HepG2 (cell line): ENCODE results near the gene KRTAP19-7. TPM values are rescaled to one million over a fixed set of nuclear protein-coding genes. Genes with fewer than 3 reads are reported as not detected.

Experiments
- ATAC-seq: fragments of 200-7000 bp; cut with Tn5 transposase; 3 replicates; pipeline ENCODE4 v1.9.1; 2020; ENCODE audit warnings: mild to moderate bottlenecking, moderate library complexity
- BruUV-seq: library from RNA; stranded (reverse); fragments of 400-500 nt; replicated peaks from 2 replicates; lab custom pipeline; 2021; lab: Mats Ljungman, UMichigan
- CTCF ChIA-PET: fragments of 300-600 bp; formaldehyde crosslinking; extraction: SDS; loops from one replicate; lab custom pipeline; 2021; ENCODE audit warnings: low total read pairs, inconsistent platforms, low intra/inter-chr PET ratio; lab: Yijun Ruan, JAX
- POLR2A ChIA-PET: fragments of 350-600 bp; sonication (Branson Sonifier 250); formaldehyde crosslinking; loops from one replicate; lab custom pipeline; 2020; ENCODE audit warnings: antibody characterized with exemption, inconsistent platforms; lab: Yijun Ruan, JAX
- DNase-seq: peaks from one replicate; pipeline ENCODE4 v3.0.0-alpha.2; 2015; ENCODE audit warnings: low spot score
- FAIRE-seq: peaks from 3 replicates; lab custom pipeline; 2011; peaks lifted over from hg19 to GRCh38; lab: Jason Lieb, UNC
- H2AFZ ChIP-seq: one replicate; pipeline ENCODE4 v1.6.1; 2011; ENCODE audit warnings: low read length, inconsistent platforms
- H3K27ac ChIP-seq: fragments of 300-600 bp; 3 replicates; pipeline ENCODE4 v1.8.0; 2011; ENCODE audit warnings: mixed run types, mild to moderate bottlenecking, mixed read lengths, low read length, inconsistent platforms; ENCODE audit not compliant: insufficient read depth; ENCODE audit errors: extremely low read length
- H3K27me3 ChIP-seq, 2 experiments: fragments of 200-600 bp in 1 of 2; 2 replicates in 1 of 2; 3 replicates in 1 of 2; pipeline versions ENCODE4 v1.6.0 to v1.8.0; 2011; ENCODE audit warnings: low read length in 2 of 2, mild to moderate bottlenecking in 2 of 2, moderate library complexity in 2 of 2, inconsistent platforms in 1 of 2; ENCODE audit not compliant: insufficient read depth in 2 of 2, control insufficient read depth in 1 of 2
- H3K36me3 ChIP-seq, 2 experiments: fragments of 200-600 bp in 1 of 2; replicated peaks in 1 of 2; 2 replicates in 1 of 2; 3 replicates in 1 of 2; pipeline versions ENCODE4 v1.5.1 to v1.8.0; 2011; ENCODE audit warnings: low read length in 2 of 2, inconsistent platforms in 1 of 2; ENCODE audit not compliant: insufficient read depth in 2 of 2, control insufficient read depth in 1 of 2
- H3K4me1 ChIP-seq: 2 replicates; pipeline ENCODE4 v1.5.1; 2012; ENCODE audit warnings: low read length, inconsistent platforms; ENCODE audit not compliant: insufficient read depth
- H3K4me2 ChIP-seq: 2 replicates; pipeline ENCODE4 v1.6.0; 2011; ENCODE audit warnings: low read depth, low read length, inconsistent platforms
- H3K4me3 ChIP-seq, 3 experiments: fragments of 200-600 bp in 1 of 3; sonication (generic), shearing (Covaris generic) in 1 of 3; replicated peaks in 1 of 3; 2 replicates each; pipeline ENCODE4 v1.5.1; 2011 to 2016; ENCODE audit warnings: low read length in 3 of 3, inconsistent platforms in 2 of 3, low read depth in 2 of 3, mild to moderate bottlenecking in 2 of 3, control low read depth in 1 of 3, mixed read lengths in 1 of 3; ENCODE audit not compliant: insufficient read depth in 1 of 3
- H3K79me2 ChIP-seq: one replicate; pipeline ENCODE4 v1.6.1; 2011; ENCODE audit warnings: low read length, inconsistent platforms; ENCODE audit not compliant: insufficient read depth
- H3K9ac ChIP-seq: 2 replicates; pipeline ENCODE4 v1.6.0; 2011; ENCODE audit warnings: mild to moderate bottlenecking, low read depth, low read length, inconsistent platforms; ENCODE audit not compliant: insufficient read depth
- H3K9me3 ChIP-seq: 2 replicates; pipeline ENCODE4 v1.5.1; 2012; ENCODE audit warnings: mild to moderate bottlenecking, low read length
- H4K20me1 ChIP-seq: 2 replicates; pipeline ENCODE4 v1.6.0; 2011; ENCODE audit warnings: inconsistent platforms, mild to moderate bottlenecking, low read length, moderate library complexity; ENCODE audit not compliant: insufficient read depth
- FOXK2 ChIP-seq: fragments of 450-650 bp; IDR thresholded peaks from 2 replicates; pipeline ENCODE4 v1.6.1; 2016
- MYC ChIP-seq: sonication (generic); formaldehyde crosslinking; IDR thresholded peaks from 2 replicates; pipeline ENCODE4 v1.9.0; 2021; ENCODE audit warnings: missing genetic modification reagents, borderline replicate concordance
- NFAT5 ChIP-seq: sonication (generic); formaldehyde crosslinking; IDR thresholded peaks from 2 replicates; pipeline ENCODE4 v1.4.0; 2020; ENCODE audit warnings: missing genetic modification reagents
- POLR2AphosphoS5 ChIP-seq: IDR thresholded peaks from 2 replicates; pipeline ENCODE4 v1.6.1; 2012; ENCODE audit warnings: low read depth, low read length
- REST ChIP-seq, 2 experiments: IDR thresholded peaks; 2 replicates each; pipeline ENCODE4 v1.6.1; 2011 to 2012; ENCODE audit warnings: low read length in 2 of 2, borderline replicate concordance in 1 of 2, low read depth in 1 of 2, mild to moderate bottlenecking in 1 of 2, moderate library complexity in 1 of 2
- SP1 ChIP-seq, 2 experiments: fragments of 450-650 bp in 1 of 2; sonication (generic) in 1 of 2; formaldehyde crosslinking in 1 of 2; IDR thresholded peaks; 2 replicates each; pipeline versions ENCODE4 v1.4.0 to v1.6.1; 2016 to 2020; ENCODE audit warnings: missing genetic modification reagents in 1 of 2
- SRSF1 ChIP-seq: fragments of 200-400 bp; formaldehyde crosslinking; optimal IDR thresholded peaks from 2 replicates; pipeline ENCODE3; 2017; ENCODE audit warnings: mild to moderate bottlenecking, low read depth, low read length, moderate library complexity
- ZEB1 ChIP-seq: IDR thresholded peaks from 2 replicates; pipeline ENCODE4 v1.6.1; 2012; ENCODE audit warnings: mild to moderate bottlenecking, low read depth, inconsistent platforms; ENCODE audit not compliant: insufficient replicate concordance
- ZMYM3 ChIP-seq: sonication (generic); formaldehyde crosslinking; IDR thresholded peaks from 2 replicates; pipeline ENCODE4 v1.5.1; 2020; ENCODE audit warnings: mild to moderate bottlenecking, missing genetic modification reagents
- ZNF382 ChIP-seq: sonication (generic); formaldehyde crosslinking; IDR thresholded peaks from 2 replicates; pipeline ENCODE4 v1.5.0; 2020; ENCODE audit warnings: missing genetic modification reagents, mild to moderate bottlenecking, borderline replicate concordance
- ZNF710 ChIP-seq: sonication (generic); formaldehyde crosslinking; IDR thresholded peaks from 2 replicates; pipeline ENCODE4 v1.5.0; 2020; ENCODE audit warnings: mild to moderate bottlenecking, missing genetic modification reagents, borderline replicate concordance
- WGBS: methylation state at CpG from one replicate; pipeline ENCODE4 v1.1.6; 2017; ENCODE audit warnings: low lambda C conversion rate; 5-methylcytosine and 5-hydroxymethylcytosine counted together
- in situ Hi-C: cut with HindIII; loops from 2 replicates; pipeline ENCODE4 v1.10.0; 2017; ENCODE audit warnings: low pct_unique_long_range_greater_than_20kb; ENCODE audit not compliant: extremely low pct_ligation_motif_present
- intact Hi-C: fragments of 100-400 bp; cut with micrococcal nuclease; formaldehyde crosslinking; loops from one replicate; pipeline ENCODE4 v1.10.0; 2022; ENCODE audit not compliant: unreplicated experiment
- polyA plus RNA-seq, 8 experiments: library from polyadenylated mRNA; depleted of rRNA in 3 of 8; stranded (reverse) in 7 of 8; unstranded in 1 of 8; fragments of >200 nt; fragmentation: Illumina TruSeq in 4 of 8; extraction: Trizol in 4 of 8; gene quantifications; 2 replicates each; pipeline versions ENCODE4 v1.2.1 to v1.2.3, GENCODE V29; 2011 to 2016; ENCODE audit warnings: low read depth in 4 of 8, missing spikeins in 1 of 8, mixed read lengths in 1 of 8; ENCODE audit not compliant: insufficient read depth in 1 of 8
- total RNA-seq, 5 experiments: library from RNA; depleted of rRNA; stranded (reverse); fragments of >200 nt; fragmentation: Illumina TruSeq; extraction: Trizol; gene quantifications; 2 replicates each; pipeline ENCODE4 v1.2.3, GENCODE V29; 2016; ENCODE audit warnings: low read depth in 1 of 5

Gene KRTAP19-7
- total and polyA plus RNA-seq, 2 of the 13 experiments (the other 11 are each of a cell fraction or from before 2014, with no cell fraction given), result not detected

- 19% methylated on average over 6 of the region's 6 CpGs for WGBS
Measured at GRCh38 chr21:30563072-30563471, 2.0 kb upstream of the KRTAP19-7 start.

More at GRCh38 chr21:30563072-30563471, 2.0 kb upstream of the KRTAP19-7 start:
- no peak for DNase-seq
- in situ Hi-C loops (no loop called here), intact Hi-C loops (no loop called here)
- no peak overlapping the region for H3K4me2 ChIP-seq
- H3K27ac ChIP-seq, result no peak overlapping the region
- no peak for ATAC-seq
- H3K9me3 ChIP-seq, result peaks cover 83% of the 10 kb centered on the region
- POLR2A ChIA-PET, result no interaction called here
- TF ChIP-seq ZMYM3 (CRISPR knock-in tag), result no peak
- TF ChIP-seq ZEB1, result no peak
- TF ChIP-seq SP1 (IDR thresholded peaks at IDR 0.05), result no peak
- no peak for TF ChIP-seq SP1 (CRISPR knock-in tag; IDR thresholded peaks at IDR 0.05)
- no peak for TF ChIP-seq ZNF382 (CRISPR knock-in tag)
- TF ChIP-seq POLR2AphosphoS5, result no peak
- no peak for TF ChIP-seq SRSF1
- no peak for TF ChIP-seq FOXK2
- no peak for TF ChIP-seq REST (IDR thresholded peaks at IDR 0.05; ENCODE audit: borderline replicate concordance in 1 of 2, low read depth in 1 of 2, low read length in 2 of 2)
- TF ChIP-seq ZNF710 (CRISPR knock-in tag), result no peak
- TF ChIP-seq MYC, result no peak
- TF ChIP-seq NFAT5, result no peak
- no peaks in the 10 kb centered on the region for H3K36me3 ChIP-seq
- H4K20me1 ChIP-seq, result no peaks in the 10 kb centered on the region
- H3K9ac ChIP-seq, result no peak overlapping the region
- CTCF ChIA-PET, result no interaction called here
- FAIRE-seq, result no peak
- BruUV-seq, result no TSS peak
- H3K79me2 ChIP-seq, result no peaks in the 10 kb centered on the region
- no peak overlapping the region for H2AFZ ChIP-seq
- no peaks in the 10 kb centered on the region for H3K4me1 ChIP-seq
- H3K4me3 ChIP-seq, result no peak overlapping the region
- H3K27me3 ChIP-seq, result no peaks in the 10 kb centered on the region
